CD4-positive, alpha-beta T cell (primary cell): ENCODE data around the gene PITX3. TPM values are rescaled to one million over a fixed set of nuclear protein-coding genes. Genes with fewer than 3 reads are reported as not detected.

Experiments used
- ATAC-seq: fragments of 200-7000 bp; cut with Tn5 transposase; one replicate; pipeline ENCODE4 v1.10.0; 2022; ENCODE audit warnings: mild to moderate bottlenecking; ENCODE audit not compliant: poor library complexity
- CTCF ChIA-PET: fragments of 350-600 bp; sonication (Branson Sonifier 250); formaldehyde crosslinking; loops from one replicate; lab custom pipeline; 2021; ENCODE audit warnings: antibody characterized with exemption, inconsistent platforms; lab: Charles Lee
- POLR2A ChIA-PET: fragments of 350-600 bp; sonication (Branson Sonifier 250); formaldehyde crosslinking; loops from one replicate; lab custom pipeline; 2021; ENCODE audit warnings: antibody characterized with exemption, inconsistent platforms; lab: Charles Lee
- DNase-seq, 14 experiments: peaks; one replicate each; pipeline ENCODE4 v3.0.0-alpha.2; 2013 to 2020; ENCODE audit warnings: mixed read lengths in 2 of 14
- H3K27ac ChIP-seq, 2 donors: one replicate each; pipeline versions ENCODE4 v1.5.1 to v1.7.0; 2013; ENCODE audit warnings: low read length in 2 of 2, low read depth in 1 of 2, mild to moderate bottlenecking in 1 of 2
- H3K27me3 ChIP-seq, 2 experiments: 1 replicate in 1 of 2; 2 replicates in 1 of 2; pipeline versions ENCODE4 v1.6.1 to v1.7.0; 2013; ENCODE audit warnings: low read length in 2 of 2, control low read depth in 1 of 2, mild to moderate bottlenecking in 1 of 2, moderate library complexity in 1 of 2; ENCODE audit not compliant: insufficient read depth in 2 of 2, control insufficient read depth in 1 of 2
- H3K36me3 ChIP-seq: one replicate; pipeline ENCODE4 v1.6.1; 2013; ENCODE audit warnings: low read length, control low read depth; ENCODE audit not compliant: insufficient read depth
- H3K4me1 ChIP-seq: one replicate; pipeline ENCODE4 v1.6.1; 2013; ENCODE audit warnings: low read length, control low read depth; ENCODE audit not compliant: insufficient read depth
- H3K4me3 ChIP-seq: one replicate; pipeline ENCODE4 v1.5.1; 2013; ENCODE audit warnings: mild to moderate bottlenecking, low read length, moderate library complexity
- H3K9me3 ChIP-seq, 2 experiments: 1 replicate in 1 of 2; 2 replicates in 1 of 2; pipeline versions ENCODE4 v1.6.1 to v1.7.0; 2013; ENCODE audit warnings: low read length in 2 of 2, mild to moderate bottlenecking in 2 of 2, control low read depth in 1 of 2, moderate library complexity in 1 of 2; ENCODE audit not compliant: control insufficient read depth in 1 of 2, insufficient read depth in 1 of 2
- H3K27ac Mint-ChIP-seq: one replicate; pipeline ENCODE4 v1.8.0; 2020; ENCODE audit warnings: mixed read lengths
- H3K27me3 Mint-ChIP-seq: one replicate; pipeline ENCODE4 v1.8.0; 2021; ENCODE audit warnings: mixed read lengths
- H3K36me3 Mint-ChIP-seq: one replicate; pipeline ENCODE4 v1.8.0; 2021; ENCODE audit warnings: low read depth, mixed read lengths
- H3K4me1 Mint-ChIP-seq: one replicate; pipeline ENCODE4 v1.8.0; 2021; ENCODE audit warnings: low read depth, mixed read lengths
- H3K4me3 Mint-ChIP-seq: one replicate; pipeline ENCODE4 v1.8.0; 2020; ENCODE audit warnings: mild to moderate bottlenecking, mixed read lengths
- H3K9me3 Mint-ChIP-seq: one replicate; pipeline ENCODE4 v1.8.0; 2020; ENCODE audit warnings: mixed read lengths
- CTCF ChIP-seq: fragments of 200-600 bp; IDR thresholded peaks from one replicate; pipeline ENCODE4 v1.8.0; 2022; ENCODE audit warnings: antibody characterized with exemption, mild to moderate bottlenecking
- intact Hi-C, 2 experiments: fragments of 100-400 bp; cut with DNase I in 1 of 2; cut with micrococcal nuclease in 1 of 2; formaldehyde crosslinking; loops; one replicate each; pipeline versions ENCODE4 v1.15.1 to v1.9.0; 2023 to 2025; cut with DNase I, micrococcal nuclease
- total RNA-seq, 174 experiments: library from RNA in 2 of 174; stranded (reverse) in 2 of 174; gene quantifications; one replicate each; pipeline ENCODE4 v1.2.3 and lab custom pipeline; 2021 to 2026

Gene PITX3
- total RNA-seq, 2 experiments from 2014 or later: not detected

- Histone ChIP-seq H3K9me3 (peaks cover 0 to 2% of the 10 kb centered on the region in 2 experiments), H3K27me3 (peaks cover 28 to 37% of the 10 kb centered on the region in 2 experiments), H3K4me1 (peaks cover 34% of the 10 kb centered on the region), H3K27ac (no peak overlapping the region), H3K4me3 (peak overlapping the region; percentile 44), H3K36me3 (no peaks in the 10 kb centered on the region)
- H3K27me3 Mint-ChIP-seq: peaks cover 75% of the 10 kb centered on the region
- intact Hi-C loops: loop anchor here in 1 of 2 experiments (5.0 kb wide), 1 partner anchor 59 kb away; no protein-coding TSS in a partner anchor
- ATAC-seq (no peak), DNase-seq (no peak)
- no peaks in the 10 kb centered on the region for H3K36me3 Mint-ChIP-seq
- H3K4me1 Mint-ChIP-seq: peaks cover 18% of the 10 kb centered on the region
- no peaks in the 10 kb centered on the region for H3K9me3 Mint-ChIP-seq
- peak overlapping the region; percentile 68 for H3K4me3 Mint-ChIP-seq
- H3K27ac Mint-ChIP-seq: no peak overlapping the region
- CTCF ChIA-PET: interaction anchor here (7.6 kb wide), 1 partner anchor 126 kb away, joined by 133 read pairs; no protein-coding TSS in a partner anchor
- POLR2A ChIA-PET: interaction anchor here (1.2 to 1.3 kb wide), 2 partner anchors 18 to 19 kb away, joined by 3 read pairs; partner anchors contain the start of gene GBF1
- TF ChIP-seq CTCF: no peak
Observed at GRCh38 chr10:102226542-102226870, 14.8 kb downstream of the PITX3 start.

GRCh38 chr10:102225646-102226541, 15.4 kb downstream of the PITX3 start, which contains the start of gene ELOVL3:
Gene ELOVL3, plus strand, starts transcription at chr10:102226299. Its CDS starts 250 bp downstream, at chr10:102226549.
- Histone ChIP-seq H3K4me3 (peak within 1 kb of the TSS; percentile 44), H3K9me3 (no peaks in the 10 kb centered on the region), H3K36me3 (no peaks in the 10 kb centered on the region), H3K4me1 (peaks cover 28% of the 10 kb centered on the region), H3K27ac (no peak within 1 kb of the TSS), H3K27me3 (peaks cover 22 to 31% of the 10 kb centered on the region in 2 experiments)
- H3K4me1 Mint-ChIP-seq: peaks cover 18% of the 10 kb centered on the region
- peak within 1 kb of the TSS; percentile 68 for H3K4me3 Mint-ChIP-seq
- peak; percentile 92 for ATAC-seq
- no peaks in the 10 kb centered on the region for H3K9me3 Mint-ChIP-seq
- peaks cover 69% of the 10 kb centered on the region for H3K27me3 Mint-ChIP-seq
- intact Hi-C loops: loop anchor here in 1 of 2 experiments (5.0 kb wide), 1 partner anchor 59 kb away; no protein-coding TSS in a partner anchor
- no peak for TF ChIP-seq CTCF
- H3K36me3 Mint-ChIP-seq: no peaks in the 10 kb centered on the region
- DNase-seq: peak; percentile 64 to 93 (median 80)
- no peak within 1 kb of the TSS for H3K27ac Mint-ChIP-seq
- ChIA-PET CTCF (interaction anchor here (7.6 kb wide), 1 partner anchor 126 kb away, joined by 133 read pairs; no protein-coding TSS in a partner anchor), POLR2A (interaction anchor here (1.2 to 1.3 kb wide), 2 partner anchors 18 to 20 kb away, joined by 3 read pairs; partner anchors contain the start of gene GBF1)

GRCh38 chr10:102222797-102223196, 18.5 kb downstream of the PITX3 start:
- no peak overlapping the region for H3K27ac ChIP-seq
- CTCF ChIA-PET: no interaction called here
- H3K27me3 ChIP-seq: peaks cover 0 to 8% of the 10 kb centered on the region in 2 experiments
- H3K9me3 ChIP-seq: no peaks in the 10 kb centered on the region
- DNase-seq: no peak
- H3K4me3 Mint-ChIP-seq: no peak overlapping the region
- H3K4me1 Mint-ChIP-seq: peaks cover 11% of the 10 kb centered on the region
- TF ChIP-seq CTCF: no peak
- H3K36me3 ChIP-seq: no peaks in the 10 kb centered on the region
- peaks cover 44% of the 10 kb centered on the region for H3K27me3 Mint-ChIP-seq
- peaks cover 17% of the 10 kb centered on the region for H3K4me1 ChIP-seq
- H3K36me3 Mint-ChIP-seq: no peaks in the 10 kb centered on the region
- intact Hi-C loops: no loop called here
- H3K27ac Mint-ChIP-seq: no peak overlapping the region
- no peak overlapping the region for H3K4me3 ChIP-seq
- POLR2A ChIA-PET: no interaction called here
- no peaks in the 10 kb centered on the region for H3K9me3 Mint-ChIP-seq
- ATAC-seq: no peak
